ENCODE results near the gene C1GALT1. TPM values are rescaled to one million over a fixed set of nuclear protein-coding genes. Genes with fewer than 3 reads are reported as not detected.

Gene C1GALT1
- total RNA-seq, 4 donors from 2014 or later, result 42.9 to 99.9 (median 54.6) TPM

- no peaks in the 10 kb centered on the region for H3K36me3 ChIP-seq
- H3K4me1 ChIP-seq, result peaks cover 4 to 15% of the 10 kb centered on the region in 2 donors
- TF ChIP-seq POLR2A (IDR thresholded peaks at IDR 0.05), result no peak
- TF ChIP-seq CTCF (IDR thresholded peaks at IDR 0.05), result no peak
- H3K27me3 ChIP-seq, result no peaks in the 10 kb centered on the region
- peak; percentile 85 to 86 for DNase-seq
- H3K4me3 ChIP-seq (replicated peaks in 1 of 3), result peak overlapping the region; percentile 23 to 68 (median 64)
- WGBS, 2 donors, result 5% methylated on average over 12 to 13 of the region's 44 CpGs
- peak overlapping the region; percentile 85 to 96 (median 87) for H3K27ac ChIP-seq
- intact Hi-C loops (cut with DNase I), result loop anchor here (5.0 kb wide), 1 partner anchor 81 kb away; no protein-coding TSS in a partner anchor
- no peaks in the 10 kb centered on the region for H3K9me3 ChIP-seq
Observed at GRCh38 chr7:7183061-7183837, 905 bp downstream of the C1GALT1 start.

GRCh38 chr7:7183838-7184463 is 1.6 kb downstream of the C1GALT1 start:
- Histone ChIP-seq H3K4me1 (peaks cover 4 to 15% of the 10 kb centered on the region in 2 donors), H3K27me3 (no peaks in the 10 kb centered on the region), H3K9me3 (no peaks in the 10 kb centered on the region), H3K27ac (no peak overlapping the region), H3K4me3 (replicated peaks in 1 of 3) (no peak overlapping the region), H3K36me3 (no peaks in the 10 kb centered on the region)
- intact Hi-C loops (cut with DNase I), result loop anchor here (5.0 kb wide), 1 partner anchor 82 kb away; no protein-coding TSS in a partner anchor
- no peak for DNase-seq
- 64 to 68% methylated on average over 4 of the region's 4 CpGs for WGBS, 2 donors
- TF ChIP-seq CTCF (IDR thresholded peaks at IDR 0.05) (no peak), POLR2A (IDR thresholded peaks at IDR 0.05) (no peak)

- Histone ChIP-seq H3K9me3 (no peaks in the 10 kb centered on the region), H3K27ac (no peak overlapping the region), H3K4me1 (peaks cover 4 to 15% of the 10 kb centered on the region in 2 donors), H3K4me3 (replicated peaks in 1 of 3) (no peak overlapping the region), H3K27me3 (no peaks in the 10 kb centered on the region), H3K36me3 (no peaks in the 10 kb centered on the region)
- TF ChIP-seq POLR2A (IDR thresholded peaks at IDR 0.05), result no peak
- TF ChIP-seq CTCF (IDR thresholded peaks at IDR 0.05), result no peak
- DNase-seq, result peak in 1 of 2 donors; percentile 5
- intact Hi-C loops (cut with DNase I), result no loop called here
- 68% methylated on average over 7 of the region's 7 CpGs for WGBS, 2 donors
Observed at GRCh38 chr7:7185371-7185989, 3.1 kb downstream of the C1GALT1 start.

GRCh38 chr7:7188091-7188490 is 5.7 kb downstream of the C1GALT1 start:
- peaks cover 0 to 15% of the 10 kb centered on the region in 2 donors for H3K4me1 ChIP-seq
- no peak for DNase-seq
- no peaks in the 10 kb centered on the region for H3K36me3 ChIP-seq
- H3K4me3 ChIP-seq (replicated peaks in 1 of 3), result no peak overlapping the region
- H3K27me3 ChIP-seq, result no peaks in the 10 kb centered on the region
- no peak overlapping the region for H3K27ac ChIP-seq
- intact Hi-C loops (cut with DNase I), result no loop called here
- no peak for TF ChIP-seq POLR2A (IDR thresholded peaks at IDR 0.05)
- no peak for TF ChIP-seq CTCF (IDR thresholded peaks at IDR 0.05)
- no peaks in the 10 kb centered on the region for H3K9me3 ChIP-seq

Measured in thyroid gland (tissue), 4 donors.